Germinal center (tissue), 1 donor: ENCODE results near the gene ZBTB6.
"Not testable (repeated sequence)": the region's sequence is repeated elsewhere in the genome, so short reads cannot be mapped to it uniquely, and the experiment has no call there.

Experiments used
- DNase-seq: peaks from one replicate; pipeline ENCODE4 v3.0.0; 2012; ENCODE audit warnings: mixed read lengths, low spot score

Gene ZBTB6

DNA sequence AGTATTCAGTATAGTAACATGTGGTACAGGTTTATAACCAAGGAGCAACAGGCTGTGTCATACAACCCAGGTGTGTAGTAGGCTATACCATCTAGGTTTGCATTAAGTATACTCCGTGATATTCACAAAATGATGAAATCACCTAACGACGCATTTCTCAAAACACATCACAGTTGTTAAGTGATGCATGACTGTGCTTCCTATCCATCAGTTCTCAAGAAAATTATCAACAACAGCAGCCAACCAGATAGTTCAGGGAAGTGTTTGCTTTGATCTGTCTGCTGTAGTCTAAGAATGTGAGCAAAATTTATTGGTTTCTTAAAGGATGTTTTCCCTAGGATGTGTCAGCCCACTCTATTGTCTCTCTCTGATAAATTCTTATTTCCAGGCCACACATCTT, 10.8 kb upstream of the ZBTB6 start:
- DNase-seq, result no peak

DNA sequence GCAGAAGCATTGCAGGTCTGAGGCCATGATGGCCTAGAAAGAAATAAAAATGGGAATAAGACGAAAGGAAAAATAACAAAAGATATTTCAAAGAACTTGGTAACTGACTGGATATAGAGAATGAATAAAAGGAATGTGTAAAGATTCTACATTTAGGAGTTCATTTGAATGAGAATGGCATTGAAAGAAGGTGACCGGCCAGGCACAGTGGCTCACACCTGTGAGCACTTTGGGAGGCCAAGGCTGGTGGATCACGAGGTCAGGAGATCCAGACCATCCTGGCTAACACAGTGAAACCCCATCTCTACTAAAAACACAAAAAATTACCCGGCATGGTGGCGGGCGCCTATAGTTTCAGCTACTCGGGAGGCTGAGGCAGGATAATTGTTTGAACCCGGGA, 9.6 kb upstream of the ZBTB6 start:
- no peak for DNase-seq

DNA sequence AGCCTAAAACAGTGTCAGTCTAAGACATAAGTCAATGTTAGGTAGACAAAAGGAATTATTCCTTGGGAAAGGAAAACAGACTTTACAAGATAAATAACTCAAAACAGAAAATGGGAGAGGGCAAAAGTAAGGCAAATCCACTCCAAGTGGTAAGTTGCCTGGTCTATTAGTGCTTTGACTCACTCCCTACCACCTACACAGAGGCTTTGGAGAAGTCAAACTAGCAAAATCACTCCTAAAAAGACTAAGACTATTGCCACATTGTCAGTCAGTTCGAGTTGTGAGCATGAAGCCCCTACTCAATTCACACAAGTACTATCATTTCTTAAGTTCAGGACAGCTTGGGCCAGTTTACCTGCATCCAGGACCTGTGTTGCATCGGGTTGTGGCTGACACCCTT, 5.2 kb upstream of the ZBTB6 start:
- no peak for DNase-seq

DNA sequence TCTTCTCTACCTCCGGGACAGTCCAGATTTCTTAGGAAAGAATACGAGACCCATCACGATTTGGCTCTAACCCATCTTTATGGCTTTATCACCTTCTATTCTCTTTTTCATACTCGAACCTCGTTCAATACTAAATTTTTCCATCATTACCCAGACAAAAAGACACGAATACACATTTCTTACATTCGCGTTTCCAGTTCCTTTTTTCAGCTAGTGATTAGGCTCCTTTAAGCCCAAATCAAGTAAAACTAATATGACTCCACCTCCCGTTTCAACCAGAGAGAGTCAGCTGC, 506 bp downstream of the ZBTB6 start:
- no peak for DNase-seq

DNA sequence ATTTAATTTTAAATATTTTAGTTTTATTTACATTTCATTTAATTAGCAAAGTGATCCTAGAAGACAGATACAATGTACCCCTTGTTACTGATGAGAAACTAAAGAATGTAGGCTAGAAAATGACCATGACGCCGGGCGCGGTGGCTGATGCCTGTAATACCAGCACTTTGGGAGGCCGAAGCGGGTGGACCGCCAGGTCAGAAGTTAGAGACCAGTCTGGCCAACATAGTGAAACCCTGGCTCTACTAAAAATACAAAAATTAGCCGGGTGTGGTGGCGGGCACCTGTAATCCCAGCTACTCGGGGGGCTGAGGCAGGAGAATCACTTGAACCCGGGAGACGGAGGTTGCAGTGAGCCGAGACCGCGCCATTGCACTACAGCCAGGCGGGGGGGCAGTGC, 7.0 kb downstream of the ZBTB6 start:
- DNase-seq, result not testable (repeated sequence)

DNA sequence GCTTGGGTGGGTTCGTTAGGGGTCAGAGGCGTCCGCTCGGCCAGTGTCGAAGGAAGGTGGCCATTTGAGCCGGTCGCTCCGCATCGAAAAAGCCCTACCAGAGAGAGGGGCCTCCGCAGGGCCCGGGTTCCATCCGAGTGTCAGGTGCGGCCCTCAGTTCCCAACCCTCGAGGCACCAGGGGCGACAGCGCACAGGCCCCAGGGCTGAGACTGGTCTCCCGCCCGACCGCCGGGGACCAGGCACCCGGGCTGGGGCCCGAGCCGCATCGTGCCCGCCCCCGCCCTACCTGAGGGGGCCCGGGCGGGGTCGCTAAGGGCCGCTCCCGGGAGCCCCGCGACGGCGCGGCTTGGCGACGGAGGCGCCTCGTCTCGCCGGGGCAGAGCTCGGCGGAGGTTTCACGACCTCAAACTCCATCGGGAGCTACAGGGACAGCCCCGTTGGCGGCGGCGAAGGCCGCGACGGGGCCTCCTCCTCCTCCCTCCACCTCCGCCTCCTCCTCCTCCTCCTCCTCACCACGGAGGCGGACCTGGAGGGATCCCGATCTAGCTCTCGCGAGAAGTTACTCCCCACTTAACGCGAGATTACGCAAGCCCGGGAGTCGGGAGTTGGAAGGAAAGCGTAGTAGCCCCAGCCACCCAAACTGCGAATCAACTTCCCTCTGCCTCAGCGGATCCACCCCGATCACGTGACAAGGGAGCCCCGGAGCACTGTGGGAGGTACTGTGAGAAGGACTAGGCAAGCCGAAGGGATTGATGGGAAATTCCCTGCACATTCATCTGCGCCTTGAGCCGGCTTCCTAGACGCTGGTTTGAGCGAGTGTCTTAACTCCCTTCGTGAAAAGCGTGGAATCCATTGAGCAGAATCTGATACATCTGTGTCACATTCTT, 8.1 kb downstream of the ZBTB6 start, which contains the start of gene RC3H2:
Gene RC3H2 (minus strand): TSS at position 537 of the 888 bp plus-strand sequence. CDS start 7,850 bp downstream, outside the sequence.
- DNase-seq, result peak; percentile 87

DNA sequence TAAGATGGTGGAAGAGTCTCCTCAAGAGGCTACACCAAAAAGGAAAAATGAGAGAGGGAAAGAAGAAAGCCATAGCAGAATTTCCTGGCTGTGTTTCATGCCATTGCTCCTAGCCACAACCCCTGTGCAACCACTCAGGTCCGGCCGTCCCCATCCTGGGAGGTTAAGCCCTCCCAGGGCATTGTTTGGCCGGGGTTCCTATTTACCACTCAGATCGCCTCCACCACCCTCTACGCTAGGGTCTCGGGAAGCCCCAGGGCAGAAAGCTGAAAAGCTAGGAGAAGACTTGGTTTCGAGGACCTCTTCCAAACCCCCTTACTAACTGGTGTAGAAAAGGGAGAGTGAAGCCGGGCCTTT, 8.7 kb downstream of the ZBTB6 start:
- no peak for DNase-seq

DNA sequence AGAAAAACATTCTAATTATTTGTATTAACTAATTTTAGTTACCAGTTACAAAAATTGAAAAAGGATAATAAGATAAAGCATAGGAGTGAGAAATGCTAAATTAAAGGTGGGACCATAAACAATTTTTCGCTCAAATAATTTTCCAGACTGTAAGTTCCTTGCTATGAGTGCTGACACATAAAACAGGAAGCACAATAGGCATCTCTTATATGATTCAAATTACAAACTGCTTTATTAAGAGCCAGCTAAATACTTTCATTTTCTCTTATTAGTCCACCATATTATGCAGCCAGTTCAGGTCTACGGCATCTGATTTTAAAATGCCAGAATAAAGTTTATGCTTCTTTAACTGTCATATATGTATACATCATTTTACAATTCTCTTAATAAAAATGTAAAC, 12.3 kb downstream of the ZBTB6 start:
- DNase-seq, result peak; percentile 50

DNA sequence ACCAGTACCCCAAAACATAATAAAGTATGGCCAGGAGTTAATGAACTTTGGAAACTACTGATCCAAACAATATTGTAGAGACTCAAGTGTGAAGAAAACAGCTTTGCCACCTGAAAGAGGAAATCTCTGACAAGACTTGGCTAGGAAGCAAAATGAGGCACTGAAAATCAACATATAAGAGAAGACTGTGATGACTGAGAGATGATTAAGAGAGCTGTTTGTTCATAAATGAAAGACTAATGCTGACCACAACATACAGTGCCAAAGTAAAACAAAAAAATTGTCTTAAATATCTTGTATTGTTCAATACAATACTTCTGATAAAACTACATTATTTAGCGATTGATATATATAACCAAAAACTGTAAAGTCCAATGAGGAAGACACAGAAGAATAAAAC, 15.2 kb downstream of the ZBTB6 start:
- no peak for DNase-seq

DNA sequence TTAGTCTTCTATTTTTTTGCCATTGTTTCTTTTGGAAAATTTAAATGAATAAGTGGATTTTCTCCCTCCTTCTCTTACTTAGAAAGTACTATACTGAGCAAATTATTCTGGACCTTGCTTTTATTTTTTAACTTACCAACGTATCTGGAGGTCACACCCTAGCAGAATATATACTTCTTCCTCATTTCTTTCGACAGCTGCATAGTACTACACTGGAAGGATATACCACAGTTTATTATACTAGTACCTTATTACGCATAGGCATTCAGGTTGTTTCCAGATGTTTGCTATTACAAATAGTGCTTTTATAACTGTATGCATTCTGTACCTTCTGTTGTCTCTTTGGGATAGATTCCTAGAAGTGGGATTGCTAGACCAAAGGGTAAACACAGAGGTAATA, 24.6 kb downstream of the ZBTB6 start:
- DNase-seq, result no peak

DNA sequence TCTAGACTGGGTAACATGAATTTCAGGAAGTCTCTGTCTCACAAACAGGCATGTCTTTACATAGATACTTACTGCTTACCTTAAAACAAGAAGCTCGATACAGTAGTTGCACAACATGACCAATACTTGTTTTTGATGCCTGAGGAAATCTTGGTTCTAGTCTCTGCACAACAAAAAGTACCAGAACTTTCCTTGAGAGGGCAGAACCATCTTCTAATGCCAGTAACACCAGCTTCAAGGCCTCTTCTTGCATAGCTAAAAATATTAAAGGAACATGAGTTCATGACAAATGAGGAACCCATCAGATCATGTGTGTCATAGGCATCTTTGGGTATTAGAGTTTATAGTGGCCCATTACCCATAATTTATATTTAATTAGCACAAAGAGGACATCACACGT, 30.0 kb downstream of the ZBTB6 start:
- DNase-seq, result no peak

DNA sequence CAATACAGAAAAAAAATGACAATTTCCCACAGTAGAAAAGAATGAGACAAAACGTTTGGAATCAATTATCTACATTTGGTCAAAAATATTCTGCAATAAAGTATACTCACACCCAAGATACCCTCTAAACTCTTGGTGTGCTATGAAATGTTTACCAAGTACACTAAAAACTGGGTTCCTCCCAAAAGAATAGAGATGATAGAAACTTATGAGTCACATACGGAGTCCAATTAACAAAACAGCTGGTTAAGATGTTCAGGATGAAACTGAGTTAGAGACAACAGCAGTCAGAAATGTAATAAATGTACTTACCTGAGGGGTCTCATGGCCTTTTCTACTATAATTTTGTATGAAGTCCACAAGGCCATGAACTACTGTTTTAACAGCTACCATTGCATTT, 33.7 kb downstream of the ZBTB6 start:
- DNase-seq, result no peak

DNA sequence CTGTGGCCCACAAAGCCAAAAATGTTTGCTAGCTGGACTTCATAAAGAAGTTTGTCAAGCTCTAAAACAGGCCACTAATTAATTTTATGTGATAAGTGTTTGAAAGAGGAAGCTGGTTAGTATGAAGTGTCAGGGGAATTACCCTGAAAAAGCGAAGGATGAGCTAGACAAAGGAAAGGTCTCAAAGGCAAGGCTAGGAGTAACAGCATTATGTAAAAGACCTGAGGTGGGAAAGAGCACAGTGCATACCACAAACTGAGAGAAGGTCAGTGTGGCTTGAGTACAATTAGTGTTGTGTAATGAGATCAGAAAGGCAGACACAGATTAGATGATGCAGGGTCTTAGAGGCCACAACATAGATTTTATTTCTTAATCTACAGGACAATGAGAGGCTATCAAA, 37.6 kb downstream of the ZBTB6 start:
- DNase-seq, result no peak

DNA sequence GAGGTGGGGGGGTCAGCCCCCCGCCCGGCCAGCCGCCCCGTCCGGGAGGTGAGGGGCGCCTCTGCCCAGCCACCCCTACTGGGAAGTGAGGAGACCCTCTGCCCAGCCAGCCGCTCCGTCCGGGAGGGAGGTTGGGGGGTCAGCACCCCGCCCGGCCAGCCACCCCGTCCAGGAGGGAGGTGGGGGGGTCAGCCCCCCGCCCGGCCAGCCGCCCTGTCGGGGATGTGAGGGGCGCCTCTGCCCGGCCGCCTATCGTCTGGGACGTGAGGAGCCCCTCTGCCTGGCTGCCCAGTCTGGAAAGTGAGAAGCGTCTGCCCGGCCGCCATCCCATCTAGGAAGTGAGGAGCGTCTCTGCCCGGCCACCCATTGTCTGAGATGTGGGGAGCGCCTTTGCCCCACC, 45.8 kb downstream of the ZBTB6 start:
- not testable (repeated sequence) for DNase-seq

DNA sequence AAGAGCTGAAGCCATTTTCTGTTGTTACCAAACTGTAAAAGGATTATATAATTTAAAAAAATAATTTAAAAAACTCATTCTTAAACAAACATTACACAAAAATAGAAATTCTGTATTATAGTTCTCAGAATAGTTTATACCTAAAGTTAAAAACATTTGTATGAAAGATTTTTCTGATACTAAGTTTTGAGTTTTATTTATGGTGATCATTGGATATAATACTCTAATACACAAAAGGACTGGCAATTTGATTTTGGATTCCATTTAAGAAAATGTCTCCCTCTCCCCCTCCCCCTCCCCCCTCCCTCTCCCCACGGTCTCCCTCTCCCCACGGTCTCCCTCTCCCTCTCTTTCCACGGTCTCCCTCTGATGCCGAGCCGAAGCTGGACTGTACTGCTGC, 47.0 kb downstream of the ZBTB6 start:
- DNase-seq, result no peak

DNA sequence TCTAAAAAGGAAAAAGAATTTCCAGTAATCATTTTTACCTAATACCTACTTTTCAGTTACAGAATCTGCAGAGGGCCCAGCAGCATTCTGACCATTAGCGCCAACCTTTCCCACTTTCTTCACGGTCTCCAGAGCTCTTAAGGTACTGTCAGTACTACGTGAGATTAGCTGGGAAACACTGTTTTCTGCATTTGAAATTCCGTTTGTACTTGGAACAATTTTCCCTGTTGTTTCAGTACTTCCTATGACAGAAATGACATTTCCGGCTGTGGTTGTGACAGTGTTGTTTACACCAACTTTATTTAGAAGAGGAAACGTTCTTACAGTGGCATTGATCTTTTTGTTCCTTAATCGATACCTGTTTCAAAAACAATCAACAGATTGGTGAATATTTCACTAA, 47.8 kb downstream of the ZBTB6 start:
- no peak for DNase-seq

DNA sequence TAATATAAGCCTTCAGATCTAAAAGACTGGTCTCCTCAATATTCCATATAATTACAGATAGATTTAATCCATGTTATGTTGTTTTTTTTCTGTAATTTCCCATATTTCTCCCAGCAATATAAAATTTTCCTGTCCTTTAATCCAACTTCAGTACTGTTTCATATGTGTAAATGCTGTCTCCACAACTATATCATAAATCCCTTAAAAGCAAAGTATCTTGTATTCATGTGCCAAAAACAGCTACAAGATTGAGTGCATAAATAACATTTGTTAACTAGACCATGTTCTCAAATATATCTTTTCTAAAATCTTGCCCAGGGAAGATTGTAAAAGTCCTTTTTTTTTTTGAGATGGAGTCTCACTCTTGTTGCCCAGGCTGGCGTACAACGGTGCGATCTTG, 49.7 kb downstream of the ZBTB6 start:
- no peak for DNase-seq

DNA sequence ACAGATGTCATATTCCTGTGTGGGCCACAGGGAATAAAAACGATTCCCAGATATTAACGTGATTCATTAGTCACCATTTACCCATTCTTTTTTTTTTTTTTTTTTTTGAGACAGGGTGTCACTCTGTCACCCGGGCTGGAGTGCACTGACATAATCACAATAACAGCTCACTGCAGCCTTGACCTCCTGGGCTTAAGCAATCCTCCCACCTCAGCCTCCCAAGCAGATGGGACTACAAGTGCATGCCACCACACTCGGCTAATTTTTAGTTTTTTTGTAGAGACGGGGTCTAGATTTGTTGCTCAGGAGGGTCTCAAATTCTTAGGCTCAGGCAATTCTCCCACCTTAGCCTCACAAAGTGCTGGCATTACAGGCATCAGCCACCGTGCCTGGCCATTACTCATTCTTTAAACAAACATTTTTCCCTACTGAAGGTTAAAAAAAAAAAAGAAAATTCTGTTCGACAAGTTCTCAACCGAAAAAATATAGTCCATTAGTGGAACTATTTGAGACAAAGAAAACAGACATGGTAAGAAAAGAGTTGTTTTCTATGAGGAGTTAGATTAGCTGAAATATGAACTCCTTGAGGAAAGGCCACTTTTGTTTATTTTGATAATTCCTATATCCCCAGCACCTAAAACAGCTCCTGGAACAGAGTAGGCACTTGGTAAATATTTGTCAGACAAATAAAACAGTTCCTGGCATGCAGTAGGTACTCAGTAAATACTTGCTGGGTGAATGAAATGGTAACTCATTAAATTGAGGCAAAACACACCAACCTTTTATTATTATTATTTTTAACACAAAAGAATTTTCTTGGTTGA, 52.6 kb downstream of the ZBTB6 start:
- DNase-seq, result no peak
